GM10266 (cell line): ENCODE results near the gene PTPRO.

ENCODE experiments used
- DNase-seq: peaks from one replicate; pipeline ENCODE4 v3.0.0; 2012; ENCODE audit errors: extremely low spot score
- CTCF ChIP-seq: IDR thresholded peaks from 2 replicates; pipeline ENCODE4 v1.5.1; 2012; ENCODE audit warnings: mild to moderate bottlenecking, low read depth; ENCODE audit not compliant: control insufficient read depth, insufficient read depth; ENCODE audit errors: missing control alignments

The PTPRO gene

GRCh38 chr12:15631007-15631715, 308.9 kb downstream of the PTPRO start:
- TF ChIP-seq CTCF: no peak

GRCh38 chr12:15632708-15633107, 310.4 kb downstream of the PTPRO start:
- no peak for TF ChIP-seq CTCF
- DNase-seq: no peak

More at GRCh38 chr12:15631007-15631715, 308.9 kb downstream of the PTPRO start:
- DNase-seq: no peak

GRCh38 chr12:15633201-15633600, 310.9 kb downstream of the PTPRO start:
- no peak for TF ChIP-seq CTCF

GRCh38 chr12:15634010-15634683, 311.8 kb downstream of the PTPRO start:
- DNase-seq: no peak
- TF ChIP-seq CTCF: no peak

More at GRCh38 chr12:15633201-15633600, 310.9 kb downstream of the PTPRO start:
- DNase-seq: no peak

GRCh38 chr12:15636060-15636890, 314.0 kb downstream of the PTPRO start:
- no peak for TF ChIP-seq CTCF
- DNase-seq: no peak

- TF ChIP-seq CTCF: no peak
- no peak for DNase-seq
Observed at GRCh38 chr12:15638231-15638630, 315.9 kb downstream of the PTPRO start.
